ENCODE data around the gene GALNT9. TPM values are rescaled to one million over a fixed set of nuclear protein-coding genes. Genes with fewer than 3 reads are reported as not detected.

Gene GALNT9
- total RNA-seq, 1 donor: not detected

- no peak for DNase-seq (ENCODE audit: low read depth)
- H3K4me3 ChIP-seq (ENCODE audit: low read depth, low read length): no peak overlapping the region
- no peak for TF ChIP-seq CTCF (IDR thresholded peaks at IDR 0.05; ENCODE audit: insufficient read depth, low read depth, low read length)
These were observed 141.5 kb downstream of the GALNT9 start for GRCh38 chr12:132187646-132188450.

- no peak for DNase-seq (ENCODE audit: low read depth)
- no peak overlapping the region for H3K4me3 ChIP-seq (ENCODE audit: low read depth, low read length)
- TF ChIP-seq CTCF (IDR thresholded peaks at IDR 0.05; ENCODE audit: insufficient read depth, low read depth, low read length): no peak
These were observed 142.3 kb downstream of the GALNT9 start for GRCh38 chr12:132186857-132187620.

GRCh38 chr12:132186208-132186856 lies 143.1 kb downstream of the GALNT9 start:
- no peak overlapping the region for H3K4me3 ChIP-seq (ENCODE audit: low read depth, low read length)
- no peak for DNase-seq (ENCODE audit: low read depth)
- TF ChIP-seq CTCF (IDR thresholded peaks at IDR 0.05; ENCODE audit: insufficient read depth, low read depth, low read length): no peak

GRCh38 chr12:132185705-132186104 lies 143.7 kb downstream of the GALNT9 start:
- H3K4me3 ChIP-seq (ENCODE audit: low read depth, low read length): no peak overlapping the region
- no peak for TF ChIP-seq CTCF (IDR thresholded peaks at IDR 0.05; ENCODE audit: insufficient read depth, low read depth, low read length)
- no peak for DNase-seq (ENCODE audit: low read depth)

GRCh38 chr12:132182711-132183365 lies 146.6 kb downstream of the GALNT9 start:
- no peak for DNase-seq (ENCODE audit: low read depth)

More at GRCh38 chr12:132182711-132183365, 146.6 kb downstream of the GALNT9 start:
- no peak overlapping the region for H3K4me3 ChIP-seq (ENCODE audit: low read depth, low read length)
- TF ChIP-seq CTCF (IDR thresholded peaks at IDR 0.05; ENCODE audit: insufficient read depth, low read depth, low read length): no peak
